Measurements from ENCODE around the gene PIK3R6. TPM values are rescaled to one million over a fixed set of nuclear protein-coding genes. Genes with fewer than 3 reads are reported as not detected.

Gene PIK3R6
- total RNA-seq, 3 donors from 2014 or later, result 0.32 to 1.9 (median 1.7) TPM

DNA sequence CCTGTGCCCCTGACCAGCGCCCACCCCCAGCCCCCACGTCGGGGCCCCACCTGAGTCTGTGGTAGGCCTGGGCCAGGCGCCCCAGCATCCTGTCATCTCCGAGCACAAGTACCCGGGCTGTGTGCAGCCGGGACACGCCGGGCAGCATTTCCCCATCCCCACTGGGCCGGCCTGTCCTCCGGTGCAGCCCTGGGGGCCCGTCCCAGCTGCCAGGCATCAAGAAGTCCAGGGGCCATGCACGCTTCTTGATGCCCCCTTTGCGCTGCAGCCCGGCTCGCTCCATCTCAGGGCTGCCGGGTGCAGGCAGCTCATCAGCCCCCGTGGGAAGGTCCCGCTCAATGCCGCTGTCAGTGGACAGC is 39.0 kb downstream of the PIK3R6 start:
- Histone ChIP-seq H3K36me3 (ENCODE audit: low read depth) (no peaks in the 10 kb centered on the region), H3K4me1 (ENCODE audit: low read depth) (no peaks in the 10 kb centered on the region), H3K4me3 (no peak overlapping the region), H3K9me3 (peaks cover 6% of the 10 kb centered on the region)
- TF ChIP-seq, protein P1, sequence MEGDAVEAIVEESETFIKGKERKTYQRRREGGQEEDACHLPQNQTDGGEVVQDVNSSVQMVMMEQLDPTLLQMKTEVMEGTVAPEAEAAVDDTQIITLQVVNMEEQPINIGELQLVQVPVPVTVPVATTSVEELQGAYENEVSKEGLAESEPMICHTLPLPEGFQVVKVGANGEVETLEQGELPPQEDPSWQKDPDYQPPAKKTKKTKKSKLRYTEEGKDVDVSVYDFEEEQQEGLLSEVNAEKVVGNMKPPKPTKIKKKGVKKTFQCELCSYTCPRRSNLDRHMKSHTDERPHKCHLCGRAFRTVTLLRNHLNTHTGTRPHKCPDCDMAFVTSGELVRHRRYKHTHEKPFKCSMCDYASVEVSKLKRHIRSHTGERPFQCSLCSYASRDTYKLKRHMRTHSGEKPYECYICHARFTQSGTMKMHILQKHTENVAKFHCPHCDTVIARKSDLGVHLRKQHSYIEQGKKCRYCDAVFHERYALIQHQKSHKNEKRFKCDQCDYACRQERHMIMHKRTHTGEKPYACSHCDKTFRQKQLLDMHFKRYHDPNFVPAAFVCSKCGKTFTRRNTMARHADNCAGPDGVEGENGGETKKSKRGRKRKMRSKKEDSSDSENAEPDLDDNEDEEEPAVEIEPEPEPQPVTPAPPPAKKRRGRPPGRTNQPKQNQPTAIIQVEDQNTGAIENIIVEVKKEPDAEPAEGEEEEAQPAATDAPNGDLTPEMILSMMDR (IDR thresholded peaks at IDR 0.05), result no peak
- no peak for DNase-seq
- intact Hi-C loops (cut with DNase I, micrococcal nuclease), result no loop called here
- ATAC-seq, result no peak

DNA sequence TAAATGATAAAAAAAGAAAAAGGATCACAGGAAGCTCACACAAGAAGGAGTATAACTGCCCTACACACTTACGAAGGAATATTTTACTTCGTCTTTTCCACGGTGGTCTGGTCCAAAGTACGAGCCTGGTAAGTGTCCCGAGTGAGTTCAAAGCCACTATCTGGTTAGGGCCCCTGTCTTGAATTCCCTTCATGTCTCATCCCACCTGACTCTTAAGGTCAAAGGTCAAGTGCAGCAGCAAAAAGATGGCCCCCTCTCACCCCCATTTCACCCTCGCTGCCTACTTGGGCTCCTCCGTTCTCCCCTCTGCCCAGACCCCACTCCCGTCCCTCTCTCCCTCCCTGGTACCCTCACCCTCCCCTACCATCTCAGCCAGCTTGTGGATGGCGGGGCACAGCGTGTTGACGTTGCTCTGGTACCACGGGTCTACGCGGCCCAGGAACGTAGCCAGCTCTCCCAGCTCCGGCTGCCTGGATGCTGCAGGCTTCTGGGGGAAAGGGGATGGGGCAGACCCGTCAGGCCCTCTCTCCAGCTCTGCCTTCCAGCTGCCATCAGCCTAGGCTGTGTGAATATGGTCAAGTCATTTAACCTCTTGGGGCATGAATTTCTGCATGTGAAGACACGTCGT is 40.6 kb downstream of the PIK3R6 start:
- Histone ChIP-seq H3K4me3 (no peak overlapping the region), H3K4me1 (ENCODE audit: low read depth) (no peaks in the 10 kb centered on the region), H3K36me3 (ENCODE audit: low read depth) (no peaks in the 10 kb centered on the region), H3K9me3 (peaks cover 6% of the 10 kb centered on the region)
- DNase-seq, result no peak
- no peak for ATAC-seq
- intact Hi-C loops (cut with DNase I, micrococcal nuclease), result no loop called here
- TF ChIP-seq, protein P1 (IDR thresholded peaks at IDR 0.05), result no peak

DNA sequence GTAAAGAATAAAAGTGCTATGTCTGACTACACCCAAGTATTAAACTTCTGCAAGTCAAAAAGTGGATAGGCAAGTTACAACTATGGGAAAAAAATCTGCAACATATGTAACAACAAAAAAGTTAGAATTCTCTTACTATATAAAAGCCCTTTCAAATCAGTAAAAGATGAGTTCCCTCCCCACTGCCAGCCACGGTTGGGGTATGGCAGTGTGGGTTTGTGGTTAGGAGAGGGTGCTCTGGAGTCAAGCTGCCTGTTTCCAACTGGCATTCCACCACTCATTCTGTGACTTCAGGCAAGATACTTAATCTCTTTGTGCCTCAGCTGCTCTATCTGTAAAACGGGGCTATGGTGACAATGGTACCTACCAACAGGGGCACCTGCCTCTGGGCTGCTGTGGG is 41.7 kb downstream of the PIK3R6 start:
- Histone ChIP-seq H3K4me1 (ENCODE audit: low read depth) (no peaks in the 10 kb centered on the region), H3K36me3 (ENCODE audit: low read depth) (no peaks in the 10 kb centered on the region), H3K9me3 (peaks cover 6% of the 10 kb centered on the region), H3K4me3 (no peak overlapping the region)
- DNase-seq (no peak), ATAC-seq (no peak)
- intact Hi-C loops (cut with DNase I, micrococcal nuclease), result no loop called here
- TF ChIP-seq, protein P1 (IDR thresholded peaks at IDR 0.05), result no peak

DNA sequence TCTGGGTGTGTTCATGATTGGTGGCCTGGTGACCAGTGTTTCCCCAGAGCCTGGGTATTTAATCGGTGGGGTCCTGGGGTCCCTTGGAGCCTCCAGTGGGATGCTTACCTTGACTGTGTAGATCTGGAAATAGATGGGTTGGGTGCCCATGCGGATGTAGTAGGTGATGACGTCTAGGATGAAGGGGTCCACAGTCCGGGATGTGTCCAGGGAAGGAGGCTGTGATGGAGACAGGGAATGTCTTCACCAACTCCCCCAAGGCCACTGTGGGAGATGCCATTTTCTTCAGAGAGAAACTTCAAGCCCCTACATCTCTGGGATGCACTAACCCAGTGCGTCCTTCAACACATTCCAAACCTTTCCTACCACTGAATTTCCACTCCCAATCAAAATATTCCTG is 44.2 kb downstream of the PIK3R6 start:
- Histone ChIP-seq H3K4me3 (no peak overlapping the region), H3K4me1 (ENCODE audit: low read depth) (no peaks in the 10 kb centered on the region), H3K36me3 (ENCODE audit: low read depth) (no peaks in the 10 kb centered on the region), H3K9me3 (peaks cover 6% of the 10 kb centered on the region)
- intact Hi-C loops (cut with DNase I, micrococcal nuclease), result no loop called here
- TF ChIP-seq, protein P1 (IDR thresholded peaks at IDR 0.05), result no peak
- ATAC-seq, result no peak
- DNase-seq, result no peak

DNA sequence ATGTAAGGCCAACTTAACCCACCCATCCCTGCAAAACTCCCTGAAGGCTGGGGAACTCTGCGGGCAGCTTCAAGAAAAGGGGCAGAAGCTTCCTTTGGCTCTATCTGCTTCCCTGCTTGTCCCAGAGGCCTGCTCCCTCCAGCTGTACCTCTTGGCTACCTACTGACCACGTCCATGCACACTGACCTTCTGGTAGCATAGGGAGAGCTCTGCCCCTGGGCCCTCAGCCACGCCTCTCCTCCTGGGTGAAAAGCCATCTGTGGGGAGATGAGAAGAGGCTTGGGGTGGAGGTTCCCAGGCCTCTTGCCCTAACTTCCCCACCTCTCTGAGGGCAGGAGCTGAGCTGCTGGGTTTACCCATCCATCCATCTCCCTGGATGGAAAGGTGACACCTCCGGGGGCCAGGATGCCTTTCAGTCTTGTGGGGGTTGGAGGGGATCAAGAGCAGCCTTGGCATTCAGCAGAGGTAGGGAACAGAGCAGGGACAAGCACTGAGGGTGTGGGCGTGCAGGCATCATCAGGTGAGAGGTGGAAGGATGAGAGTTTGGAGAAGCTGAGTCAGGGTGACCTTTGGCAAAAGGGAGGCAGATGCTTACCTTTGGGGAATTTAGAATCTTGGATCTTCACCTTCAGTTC is 45.0 kb downstream of the PIK3R6 start:
- Histone ChIP-seq H3K4me3 (no peak overlapping the region), H3K4me1 (ENCODE audit: low read depth) (no peaks in the 10 kb centered on the region), H3K9me3 (peaks cover 6% of the 10 kb centered on the region), H3K36me3 (ENCODE audit: low read depth) (no peaks in the 10 kb centered on the region)
- TF ChIP-seq, protein P1 (IDR thresholded peaks at IDR 0.05), result no peak
- intact Hi-C loops (cut with DNase I, micrococcal nuclease), result no loop called here
- DNase-seq (no peak), ATAC-seq (no peak)

Data from mucosa of descending colon (tissue), 3 donors.